ENCODE measurements around the gene MTO1.
A peak's percentile ranks its signal among the peaks of the same experiment; 100 is the strongest.
"Not testable (repeated sequence)": the region's sequence is repeated elsewhere in the genome, so short reads cannot be mapped to it uniquely, and the experiment has no call there.

Gene MTO1, protein sequence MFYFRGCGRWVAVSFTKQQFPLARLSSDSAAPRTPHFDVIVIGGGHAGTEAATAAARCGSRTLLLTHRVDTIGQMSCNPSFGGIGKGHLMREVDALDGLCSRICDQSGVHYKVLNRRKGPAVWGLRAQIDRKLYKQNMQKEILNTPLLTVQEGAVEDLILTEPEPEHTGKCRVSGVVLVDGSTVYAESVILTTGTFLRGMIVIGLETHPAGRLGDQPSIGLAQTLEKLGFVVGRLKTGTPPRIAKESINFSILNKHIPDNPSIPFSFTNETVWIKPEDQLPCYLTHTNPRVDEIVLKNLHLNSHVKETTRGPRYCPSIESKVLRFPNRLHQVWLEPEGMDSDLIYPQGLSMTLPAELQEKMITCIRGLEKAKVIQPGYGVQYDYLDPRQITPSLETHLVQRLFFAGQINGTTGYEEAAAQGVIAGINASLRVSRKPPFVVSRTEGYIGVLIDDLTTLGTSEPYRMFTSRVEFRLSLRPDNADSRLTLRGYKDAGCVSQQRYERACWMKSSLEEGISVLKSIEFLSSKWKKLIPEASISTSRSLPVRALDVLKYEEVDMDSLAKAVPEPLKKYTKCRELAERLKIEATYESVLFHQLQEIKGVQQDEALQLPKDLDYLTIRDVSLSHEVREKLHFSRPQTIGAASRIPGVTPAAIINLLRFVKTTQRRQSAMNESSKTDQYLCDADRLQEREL

DNA sequence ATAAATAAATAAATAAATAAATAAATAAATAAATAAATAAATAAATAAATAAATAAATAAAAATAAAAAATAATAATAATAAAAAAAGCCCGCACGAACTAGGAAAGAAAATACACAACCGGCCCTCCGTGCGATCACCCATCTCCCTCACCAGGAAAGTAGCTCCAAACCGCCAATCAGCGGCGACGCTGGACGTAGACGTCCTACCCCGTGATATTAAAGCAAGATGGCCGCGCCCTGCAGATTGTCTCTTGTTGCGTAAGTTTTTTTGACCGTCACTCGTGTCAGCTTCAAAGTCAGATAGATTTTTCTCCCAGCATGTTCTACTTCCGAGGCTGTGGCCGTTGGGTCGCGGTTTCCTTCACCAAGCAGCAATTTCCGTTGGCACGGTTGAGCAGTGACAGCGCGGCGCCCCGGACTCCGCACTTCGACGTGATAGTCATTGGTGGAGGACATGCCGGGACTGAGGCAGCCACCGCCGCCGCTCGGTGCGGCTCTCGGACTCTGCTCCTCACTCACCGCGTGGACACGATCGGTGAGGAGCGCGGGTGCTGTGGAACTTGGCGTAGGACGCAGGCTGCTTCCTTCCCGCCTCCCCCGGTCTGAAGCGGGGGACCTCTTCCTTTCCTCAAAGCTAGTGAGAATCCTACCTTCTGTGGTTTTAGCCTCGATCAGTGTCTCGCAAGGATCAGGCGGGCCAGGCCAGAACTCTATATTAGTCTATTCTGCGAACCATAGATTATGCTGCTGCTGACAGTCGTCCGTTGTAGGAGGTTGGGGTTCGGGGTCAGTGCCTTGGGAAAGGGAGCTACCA is at the start of gene MTO1:
MTO1 (plus strand) TSS at position 201 of the 814 bp plus-strand sequence; CDS start at position 319, 118 bp downstream.
- DNase-seq (ENCODE audit: low read depth in 1 of 2, low spot score in 1 of 2): peak; percentile 49 to 80

DNA sequence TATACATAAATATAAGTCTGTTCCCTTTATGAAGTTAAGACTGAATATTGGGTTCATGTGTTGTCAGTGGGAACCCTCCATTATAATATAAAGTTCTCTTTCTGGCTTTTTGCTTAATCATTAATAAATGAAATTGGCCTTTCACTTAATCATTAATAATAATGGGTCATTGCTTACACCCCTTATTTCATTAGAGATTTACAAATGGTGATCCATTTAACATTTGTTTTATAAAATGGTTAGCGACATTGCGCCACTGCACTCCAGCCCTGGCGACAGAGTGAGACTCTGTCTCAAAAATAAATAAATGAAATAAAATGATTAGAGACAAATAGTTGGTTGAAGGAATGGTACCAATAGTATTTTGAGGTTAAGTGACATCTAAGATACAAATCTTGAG is 48.4 kb upstream of the MTO1 start:
- no peak for DNase-seq (ENCODE audit: low read depth in 1 of 2, low spot score in 1 of 2)

DNA sequence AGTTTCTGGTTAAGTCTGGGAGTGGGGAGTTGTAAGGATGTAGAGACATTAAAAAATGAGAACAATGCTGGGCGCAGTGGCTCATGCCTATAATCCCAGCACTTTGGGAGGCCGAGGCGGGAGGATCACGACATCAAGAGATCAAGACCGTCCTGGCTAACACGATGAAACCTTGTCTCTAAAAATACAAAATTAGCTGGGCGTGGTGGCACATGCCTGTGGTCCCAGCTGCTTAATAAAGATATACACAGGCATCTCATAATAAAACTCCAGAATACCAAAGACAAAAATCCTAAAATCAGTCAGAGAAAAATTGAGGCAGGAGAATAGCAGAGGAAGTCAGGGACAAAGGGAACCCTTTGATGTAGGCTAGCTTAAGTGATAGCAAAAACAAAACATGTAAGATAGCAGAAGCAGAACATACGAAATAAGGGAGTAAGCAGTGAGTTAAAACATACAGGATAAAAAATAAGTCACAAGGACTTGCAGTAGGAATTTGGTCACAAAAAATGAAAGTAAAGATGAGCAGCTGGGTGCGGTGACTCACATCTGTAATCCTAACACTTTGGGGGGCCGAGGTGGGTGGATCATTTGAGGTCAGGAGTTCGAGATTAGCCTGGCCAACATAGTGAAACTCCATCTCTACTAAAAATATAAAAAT is 43.3 kb upstream of the MTO1 start:
- DNase-seq (ENCODE audit: low read depth in 1 of 2, low spot score in 1 of 2): no peak

DNA sequence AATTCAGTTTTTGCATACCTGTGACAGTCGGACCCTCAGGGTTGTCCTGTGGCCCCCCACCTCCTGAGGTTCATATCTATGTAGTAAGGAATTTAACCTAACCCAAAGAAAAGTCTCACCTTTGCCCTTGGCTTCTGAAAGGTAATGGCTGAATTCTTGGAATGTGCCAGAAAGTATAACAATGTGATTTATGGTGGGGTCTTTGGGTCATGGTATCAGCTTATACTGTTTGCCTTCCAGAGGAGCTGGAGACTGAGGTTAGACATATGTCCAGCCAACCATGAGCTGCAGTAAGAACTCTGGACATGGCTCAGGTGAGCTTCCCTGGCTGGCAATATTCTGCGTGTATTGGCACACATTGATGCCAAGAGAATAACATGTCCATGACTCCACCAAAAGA is 40.0 kb upstream of the MTO1 start:
- no peak for DNase-seq (ENCODE audit: low read depth in 1 of 2, low spot score in 1 of 2)

DNA sequence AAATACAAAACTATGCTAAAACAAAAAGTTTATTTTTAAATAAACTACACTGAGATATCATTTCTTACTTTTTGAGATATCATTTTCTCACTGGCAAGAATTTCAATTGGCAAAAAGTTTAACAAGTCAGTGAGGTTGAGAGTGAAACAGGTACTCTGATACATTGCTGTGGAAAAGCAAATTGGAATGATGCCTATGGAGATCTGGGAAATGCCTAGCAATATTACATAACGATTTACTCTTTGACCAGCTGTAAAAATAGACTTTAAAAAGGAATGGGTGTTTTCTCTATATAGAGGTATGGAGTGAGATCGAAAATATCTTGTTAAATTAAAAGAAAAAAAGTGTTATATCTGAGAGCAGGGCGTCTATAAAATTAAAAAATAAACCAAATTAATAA is 26.3 kb upstream of the MTO1 start:
- DNase-seq (ENCODE audit: low read depth in 1 of 2, low spot score in 1 of 2): no peak

DNA sequence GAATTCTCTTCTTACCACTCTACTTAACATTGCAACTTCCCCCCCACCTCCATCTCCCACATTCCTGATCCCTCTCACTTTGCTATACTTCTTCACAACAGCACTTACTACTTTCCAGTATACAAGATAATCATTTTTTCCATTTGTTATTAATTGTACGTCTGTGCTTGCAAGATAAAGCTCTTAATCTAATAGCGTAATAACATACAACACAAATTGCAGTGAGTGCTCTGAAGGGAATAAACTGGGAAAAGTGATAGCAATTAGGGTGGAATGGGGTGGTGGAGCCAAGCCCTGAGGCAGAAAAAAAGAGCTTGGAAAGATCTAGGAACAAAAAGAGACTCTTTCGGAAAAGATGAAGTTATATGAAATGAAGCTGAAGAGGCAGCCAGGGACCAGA is 18.0 kb upstream of the MTO1 start:
- DNase-seq (ENCODE audit: low read depth in 1 of 2, low spot score in 1 of 2): no peak

DNA sequence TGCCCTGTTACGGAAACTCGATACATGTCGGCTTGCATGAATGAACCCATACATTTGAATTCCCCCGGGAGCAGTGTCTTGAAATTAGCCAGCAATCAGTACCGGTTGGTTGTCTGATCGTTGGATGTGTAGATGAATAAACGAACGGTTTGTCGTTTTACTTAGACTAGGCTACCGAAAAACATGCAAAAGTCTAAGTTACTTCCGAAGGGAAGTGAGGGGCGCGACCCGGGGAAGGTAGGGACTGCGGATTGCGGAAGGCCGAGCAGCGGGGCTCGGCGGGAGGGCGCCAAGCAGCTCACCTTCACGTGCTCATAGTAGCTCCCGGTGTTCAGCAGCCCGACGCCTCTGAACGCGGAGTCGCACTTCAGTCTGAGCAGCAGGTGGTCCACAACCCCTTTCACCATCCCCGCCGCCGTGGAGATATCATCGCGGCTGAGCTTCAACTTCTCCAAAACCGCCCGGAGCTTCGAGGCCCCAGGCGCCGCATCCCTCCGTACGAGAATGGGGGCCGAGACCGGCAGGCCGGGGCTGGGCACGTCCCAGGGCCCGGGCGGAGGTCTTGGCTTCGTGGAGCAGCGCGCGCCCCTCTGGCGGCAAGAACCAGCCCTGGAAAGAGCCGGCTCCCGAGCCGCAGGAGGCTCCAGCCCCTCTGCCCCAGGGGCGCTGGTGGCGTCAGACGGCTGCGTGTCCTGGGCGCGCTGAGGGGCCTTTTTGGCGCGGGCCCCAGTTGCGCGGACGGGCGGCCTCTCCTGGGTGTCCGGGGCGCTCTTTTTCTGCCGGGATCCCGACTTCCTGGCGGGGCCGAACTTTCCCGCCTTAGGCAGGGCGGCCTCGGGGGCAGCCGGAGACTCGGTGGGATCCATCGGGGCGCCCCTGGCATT is 10.1 kb upstream of the MTO1 start:
- DNase-seq (ENCODE audit: low read depth in 1 of 2, low spot score in 1 of 2): peak; percentile 29 to 34

DNA sequence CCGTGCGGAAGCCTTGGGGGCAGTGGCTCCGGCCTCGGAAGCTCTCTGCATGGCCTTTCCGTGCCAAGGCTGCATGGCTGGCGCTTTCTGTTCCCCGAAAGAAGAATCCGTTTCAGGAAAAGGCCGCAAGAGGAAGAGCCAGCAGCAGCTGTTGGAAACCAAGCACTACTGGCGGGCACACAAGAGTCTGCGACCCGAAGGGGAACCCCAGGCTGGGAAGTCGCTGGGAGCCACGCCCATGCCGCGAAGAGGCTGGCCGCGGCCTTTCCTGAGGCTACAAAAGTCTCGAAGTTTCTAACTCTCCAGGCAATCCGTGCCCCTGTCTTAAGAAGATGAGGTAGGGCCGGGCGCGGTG is 9.5 kb upstream of the MTO1 start, which contains the start of gene CGAS:
CGAS (minus strand) TSS at position 191 of the 355 bp plus-strand sequence; CDS start at position 75, 116 bp downstream.
- DNase-seq (ENCODE audit: low read depth in 1 of 2, low spot score in 1 of 2): peak; percentile 54 to 69

DNA sequence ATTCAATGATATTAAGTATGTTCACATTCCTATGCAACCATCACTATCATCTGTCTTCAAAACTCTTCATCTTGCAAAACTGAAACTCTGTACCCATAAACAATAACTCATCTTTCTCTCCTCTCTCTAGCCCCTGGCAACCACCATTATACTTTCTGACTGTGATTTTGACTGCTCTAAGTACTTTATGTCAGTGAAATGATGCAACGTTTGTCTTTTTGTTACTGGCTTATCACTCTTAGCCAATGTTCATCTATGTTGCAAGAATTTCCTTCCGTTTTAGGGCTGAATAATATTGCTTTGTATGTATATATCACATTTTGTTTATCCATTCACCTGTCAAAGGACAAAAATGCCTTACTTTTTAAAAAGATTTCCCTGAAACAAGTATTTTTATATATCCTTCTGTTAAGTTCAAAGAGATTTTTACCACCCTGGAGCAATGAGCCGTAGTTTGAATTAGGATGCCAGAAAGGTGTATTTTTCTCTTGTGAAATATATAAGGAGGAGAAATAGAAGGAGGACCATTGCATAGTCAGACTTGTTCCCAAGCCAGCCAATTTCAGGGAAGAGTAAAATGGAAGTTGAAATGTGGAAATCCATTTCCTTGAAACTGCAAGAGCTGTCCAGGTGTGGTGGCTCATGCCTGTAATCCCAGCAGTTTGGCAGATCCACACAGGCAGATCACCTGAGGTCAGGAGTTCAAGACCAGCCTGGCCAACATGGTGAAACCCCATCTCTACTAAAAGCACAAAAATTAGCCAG is 5.5 kb upstream of the MTO1 start:
- DNase-seq (ENCODE audit: low read depth in 1 of 2, low spot score in 1 of 2): no peak

DNA sequence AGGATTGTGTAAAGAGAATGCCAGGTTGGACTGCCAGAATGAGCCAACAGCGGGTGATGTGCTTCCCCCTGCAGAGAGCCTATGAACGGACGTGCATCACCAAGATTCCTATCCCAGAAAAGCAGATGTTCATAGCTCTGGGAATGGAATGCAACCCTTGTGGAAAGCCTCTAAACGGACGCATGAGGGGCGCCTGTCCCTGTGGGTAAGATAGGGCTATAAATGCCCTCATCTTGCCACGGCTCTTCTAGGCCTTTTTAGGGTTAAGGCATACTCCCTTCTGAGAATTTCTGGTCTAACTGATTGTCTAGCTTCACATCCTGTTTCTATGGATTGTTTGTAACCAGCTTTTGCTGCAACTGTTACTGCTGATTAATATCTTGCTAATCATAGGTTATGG is 2.1 kb upstream of the MTO1 start:
- DNase-seq (ENCODE audit: low read depth in 1 of 2, low spot score in 1 of 2): not testable (repeated sequence)

DNA sequence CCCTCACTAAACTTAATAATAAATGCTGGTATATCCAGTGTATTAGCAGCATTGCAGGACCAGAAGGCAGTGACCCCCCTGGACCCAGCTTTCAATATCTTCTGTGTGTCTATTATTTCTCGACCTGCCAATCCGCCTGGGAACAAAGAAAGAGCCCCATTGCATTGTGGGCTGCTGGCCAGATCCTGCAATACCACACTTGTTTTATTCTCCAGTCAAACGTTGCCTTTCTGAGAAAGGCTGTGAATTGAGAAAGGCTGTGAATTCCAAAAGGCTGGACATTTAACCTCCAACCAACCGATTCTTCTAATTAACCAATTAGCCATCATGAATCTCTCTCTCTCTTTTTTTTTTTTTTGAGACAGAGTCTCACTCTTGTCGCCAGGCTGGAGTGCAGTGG is 1.5 kb upstream of the MTO1 start:
- DNase-seq (ENCODE audit: low read depth in 1 of 2, low spot score in 1 of 2): no peak

DNA sequence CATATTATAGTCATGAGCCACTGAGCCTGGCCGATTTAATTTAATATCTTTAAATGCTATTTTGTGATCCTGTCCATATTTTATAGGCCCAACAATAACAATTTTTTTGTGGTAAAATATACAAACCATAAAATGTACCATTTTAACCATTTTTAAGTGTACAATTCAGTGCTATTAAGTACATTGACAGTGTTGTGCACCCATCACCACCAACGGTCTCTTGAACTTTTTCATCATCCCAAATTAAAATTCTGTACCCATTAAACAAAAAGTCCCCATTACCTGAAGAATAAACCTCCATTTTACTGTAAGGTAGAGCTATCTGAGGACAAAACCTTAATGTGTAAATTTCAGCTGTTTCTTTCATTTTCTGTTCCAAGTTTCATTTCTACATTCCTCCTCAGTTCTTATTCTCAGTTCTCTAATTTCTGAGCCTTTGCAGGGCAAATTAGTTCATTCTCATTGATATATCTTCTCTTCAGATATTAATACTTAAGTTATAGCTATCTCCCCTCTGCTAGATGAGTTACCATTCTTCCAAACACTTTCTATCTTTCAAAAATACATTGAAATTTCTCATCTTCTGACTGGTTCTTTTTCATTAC is 10.3 kb downstream of the MTO1 start:
- no peak for DNase-seq (ENCODE audit: low read depth in 1 of 2, low spot score in 1 of 2)

DNA sequence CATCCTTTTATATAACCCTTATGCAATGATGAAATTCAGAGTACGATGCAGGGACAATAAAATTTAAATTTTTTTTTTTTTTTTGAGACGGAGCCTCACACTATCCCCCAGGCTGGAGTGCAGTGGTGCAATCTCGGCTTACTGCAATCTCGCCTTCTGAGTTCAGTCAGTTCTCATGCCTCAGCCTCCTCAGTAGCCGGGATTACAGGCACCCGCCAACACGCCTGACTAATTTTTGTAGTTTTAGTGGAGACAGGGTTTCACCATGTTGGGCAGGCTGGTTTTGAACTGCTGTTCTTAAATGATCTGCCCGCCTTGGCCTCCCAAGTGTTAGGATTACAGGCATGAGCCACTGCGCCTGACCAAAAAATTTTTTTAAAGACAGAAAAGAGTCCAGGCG is 15.2 kb downstream of the MTO1 start:
- DNase-seq (ENCODE audit: low read depth in 1 of 2, low spot score in 1 of 2): no peak

DNA sequence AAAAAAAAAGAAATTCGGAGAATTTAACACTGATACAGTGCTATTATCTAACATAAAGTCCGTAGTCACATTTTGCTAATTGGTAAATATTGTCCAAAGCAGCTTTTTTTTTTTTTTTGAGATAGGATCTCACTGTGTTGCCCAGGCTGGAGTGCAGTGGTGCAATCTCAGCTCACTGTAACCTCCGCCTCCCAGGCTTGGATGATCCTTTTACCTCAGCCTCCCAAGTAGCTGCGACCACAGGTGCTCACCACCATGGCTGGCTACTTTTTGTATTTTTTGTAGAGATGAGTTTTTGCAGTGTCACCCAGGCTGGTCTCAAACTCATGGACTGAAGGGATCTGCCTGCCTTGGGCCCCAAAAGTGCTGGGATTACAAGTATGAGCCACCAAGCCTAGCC is 15.9 kb downstream of the MTO1 start:
- no peak for DNase-seq (ENCODE audit: low read depth in 1 of 2, low spot score in 1 of 2)

DNA sequence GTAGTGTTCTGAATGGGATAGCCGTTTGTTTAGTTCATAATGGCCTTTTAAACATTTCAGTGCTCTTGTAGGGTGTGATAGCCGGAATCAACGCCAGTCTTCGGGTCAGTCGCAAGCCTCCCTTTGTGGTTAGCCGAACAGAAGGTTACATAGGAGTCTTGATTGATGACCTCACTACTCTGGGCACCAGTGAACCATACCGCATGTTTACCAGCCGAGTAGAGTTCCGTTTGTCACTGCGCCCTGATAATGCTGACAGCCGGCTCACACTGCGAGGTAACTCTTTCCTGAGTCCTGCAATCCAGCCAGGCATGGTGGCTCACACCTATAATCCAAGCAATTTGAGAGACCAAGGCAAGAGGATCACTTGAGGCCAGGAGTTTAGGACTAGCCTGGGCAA is 20.4 kb downstream of the MTO1 start:
- DNase-seq (ENCODE audit: low read depth in 1 of 2, low spot score in 1 of 2): no peak

DNA sequence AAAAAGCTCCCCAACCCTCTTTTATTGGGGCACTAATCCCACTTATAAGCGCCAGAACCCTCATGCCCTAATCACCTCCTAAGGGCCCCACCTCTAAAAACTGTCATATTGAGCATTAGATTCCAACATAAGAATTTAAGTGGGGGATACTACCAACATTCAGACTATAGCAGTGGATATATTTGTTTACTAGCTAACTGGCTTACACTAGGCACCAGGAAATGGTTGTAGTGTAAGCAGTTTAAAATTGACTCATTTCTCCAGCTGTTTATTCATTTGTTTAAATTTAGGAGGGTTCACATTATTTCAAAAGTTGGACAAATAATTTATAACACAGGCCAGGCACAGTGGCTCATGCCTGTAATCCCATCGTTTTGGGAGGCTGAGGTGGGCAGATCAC is 22.9 kb downstream of the MTO1 start:
- no peak for DNase-seq (ENCODE audit: low read depth in 1 of 2, low spot score in 1 of 2)

DNA sequence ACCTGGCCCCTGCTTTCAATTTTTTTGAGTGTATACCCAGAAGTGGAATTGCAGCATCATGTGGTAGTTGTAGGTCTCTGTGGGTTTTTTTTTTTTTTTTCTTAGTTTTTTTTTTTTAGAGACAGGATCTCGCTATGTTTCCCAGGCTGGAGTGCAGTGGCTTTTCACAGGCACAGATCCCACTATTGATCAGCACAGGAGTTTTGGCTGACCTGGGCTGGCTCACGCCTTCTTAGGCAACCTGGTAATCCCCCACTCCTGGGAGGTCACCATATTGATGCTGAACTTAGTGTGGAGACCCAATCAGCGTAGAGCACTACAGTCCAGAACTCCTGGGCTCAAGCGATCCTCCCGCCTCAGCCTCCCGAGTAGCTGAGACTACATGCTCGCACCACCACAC is 25.9 kb downstream of the MTO1 start:
- DNase-seq (ENCODE audit: low read depth in 1 of 2, low spot score in 1 of 2): no peak

DNA sequence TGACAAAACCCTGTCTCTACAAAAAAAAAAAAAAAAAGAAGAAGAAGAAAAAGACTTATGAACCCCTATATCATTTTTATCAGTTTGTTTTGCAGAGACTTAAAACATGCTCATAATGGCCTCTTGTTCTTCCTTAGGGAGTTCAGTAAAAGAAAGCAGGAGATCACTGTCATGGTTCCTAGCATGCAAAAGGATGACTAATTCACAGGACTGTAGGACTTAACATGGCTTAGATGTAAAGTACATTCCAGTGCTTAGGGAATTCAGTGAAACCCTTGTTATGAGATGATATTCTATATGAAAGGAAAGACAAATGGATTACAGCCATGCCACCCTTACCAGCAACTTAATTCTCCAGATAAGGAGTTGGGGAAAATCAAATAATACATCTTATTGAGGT is 29.8 kb downstream of the MTO1 start:
- DNase-seq (ENCODE audit: low read depth in 1 of 2, low spot score in 1 of 2): no peak

DNA sequence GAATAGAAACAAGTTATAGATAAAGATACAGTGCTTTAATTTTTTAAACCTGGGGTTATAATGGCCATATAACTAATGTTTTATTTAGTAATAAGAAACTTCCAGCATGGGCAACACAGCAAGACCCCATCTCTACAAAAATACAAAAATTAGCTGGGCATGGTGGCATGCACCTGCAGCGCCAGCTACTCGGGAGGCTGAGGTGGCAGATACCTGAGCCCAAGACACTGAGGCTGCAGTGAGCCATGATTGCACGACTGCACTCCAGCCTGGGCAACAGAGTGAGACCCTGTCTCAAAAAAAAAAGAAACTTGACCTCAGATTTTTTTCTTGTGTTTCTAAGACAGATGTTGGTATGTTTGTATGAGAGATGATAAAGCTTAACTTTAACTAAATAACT is 36.4 kb downstream of the MTO1 start:
- no peak for DNase-seq (ENCODE audit: low read depth in 1 of 2, low spot score in 1 of 2)

All from activated CD4-positive, alpha-beta T cell treated with anti-CD3 and anti-CD28 coated beads, Interleukin-2, amount 50 U/mL, for 24 hours (primary cell).